Prostate gland (tissue), 2 donors: ENCODE data around the gene TRIO.
"Not testable (repeated sequence)": the region's sequence is repeated elsewhere in the genome, so short reads cannot be mapped to it uniquely, and the experiment has no call there.

Experiments used
- POLR2A ChIP-seq: fragments of 450-650 bp; IDR thresholded peaks from one replicate; pipeline ENCODE4 v1.6.1; 2016; ENCODE audit warnings: antibody characterized with exemption, mild to moderate bottlenecking
- POLR2AphosphoS5 ChIP-seq: sonication (generic); formaldehyde crosslinking; IDR thresholded peaks from one replicate; pipeline ENCODE4 v1.6.1; 2017; ENCODE audit warnings: antibody characterized with exemption
- TF ChIP-seq, protein P1 (sequence below), 4 experiments: fragments of 200-600 bp in 2 of 4; fragments of 450-650 bp in 2 of 4; sonication (generic) in 2 of 4; IDR thresholded peaks; 1 replicate in 3 of 4; 2 replicates in 1 of 4; pipeline ENCODE4 v1.5.1; 2016 to 2019; ENCODE audit warnings: antibody characterized with exemption in 4 of 4, mild to moderate bottlenecking in 2 of 4, moderate library complexity in 2 of 4

DNA sequence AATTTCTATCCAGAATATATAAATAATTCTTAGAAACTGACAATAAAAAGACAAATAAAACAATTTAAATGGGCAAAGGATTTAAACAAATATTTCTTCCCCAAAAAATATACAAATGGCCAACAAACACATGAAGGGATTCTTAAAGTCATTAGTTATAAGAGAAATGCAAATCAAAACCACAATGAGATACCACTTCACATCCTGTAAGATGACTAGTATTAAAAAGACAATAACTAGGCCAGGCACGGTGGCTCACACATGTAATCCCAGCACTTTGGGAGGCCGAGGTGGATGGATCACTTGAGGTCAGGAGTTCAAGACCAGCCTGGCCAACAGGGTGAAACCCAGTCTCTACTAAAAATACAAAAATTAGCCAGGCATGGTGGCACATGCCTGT lies 45.8 kb upstream of the TRIO start:
- not testable (repeated sequence) for TF ChIP-seq POLR2A, POLR2AphosphoS5
- TF ChIP-seq, protein P1, sequence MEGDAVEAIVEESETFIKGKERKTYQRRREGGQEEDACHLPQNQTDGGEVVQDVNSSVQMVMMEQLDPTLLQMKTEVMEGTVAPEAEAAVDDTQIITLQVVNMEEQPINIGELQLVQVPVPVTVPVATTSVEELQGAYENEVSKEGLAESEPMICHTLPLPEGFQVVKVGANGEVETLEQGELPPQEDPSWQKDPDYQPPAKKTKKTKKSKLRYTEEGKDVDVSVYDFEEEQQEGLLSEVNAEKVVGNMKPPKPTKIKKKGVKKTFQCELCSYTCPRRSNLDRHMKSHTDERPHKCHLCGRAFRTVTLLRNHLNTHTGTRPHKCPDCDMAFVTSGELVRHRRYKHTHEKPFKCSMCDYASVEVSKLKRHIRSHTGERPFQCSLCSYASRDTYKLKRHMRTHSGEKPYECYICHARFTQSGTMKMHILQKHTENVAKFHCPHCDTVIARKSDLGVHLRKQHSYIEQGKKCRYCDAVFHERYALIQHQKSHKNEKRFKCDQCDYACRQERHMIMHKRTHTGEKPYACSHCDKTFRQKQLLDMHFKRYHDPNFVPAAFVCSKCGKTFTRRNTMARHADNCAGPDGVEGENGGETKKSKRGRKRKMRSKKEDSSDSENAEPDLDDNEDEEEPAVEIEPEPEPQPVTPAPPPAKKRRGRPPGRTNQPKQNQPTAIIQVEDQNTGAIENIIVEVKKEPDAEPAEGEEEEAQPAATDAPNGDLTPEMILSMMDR (IDR thresholded peaks at IDR 0.05): not testable (repeated sequence)
